GM19467 (cell line): ENCODE data around the gene KLK12.
"Not testable (repeated sequence)": the region's sequence is repeated elsewhere in the genome, so short reads cannot be mapped to it uniquely, and the experiment has no call there.

Source experiments
- ATAC-seq: cut with Tn5 transposase; IDR thresholded peaks from one replicate; pipeline ENCODE4 v1.9.1; 2021; ENCODE audit warnings: mild to moderate bottlenecking, moderate library complexity; ENCODE audit not compliant: unreplicated experiment

KLK12 gene

DNA sequence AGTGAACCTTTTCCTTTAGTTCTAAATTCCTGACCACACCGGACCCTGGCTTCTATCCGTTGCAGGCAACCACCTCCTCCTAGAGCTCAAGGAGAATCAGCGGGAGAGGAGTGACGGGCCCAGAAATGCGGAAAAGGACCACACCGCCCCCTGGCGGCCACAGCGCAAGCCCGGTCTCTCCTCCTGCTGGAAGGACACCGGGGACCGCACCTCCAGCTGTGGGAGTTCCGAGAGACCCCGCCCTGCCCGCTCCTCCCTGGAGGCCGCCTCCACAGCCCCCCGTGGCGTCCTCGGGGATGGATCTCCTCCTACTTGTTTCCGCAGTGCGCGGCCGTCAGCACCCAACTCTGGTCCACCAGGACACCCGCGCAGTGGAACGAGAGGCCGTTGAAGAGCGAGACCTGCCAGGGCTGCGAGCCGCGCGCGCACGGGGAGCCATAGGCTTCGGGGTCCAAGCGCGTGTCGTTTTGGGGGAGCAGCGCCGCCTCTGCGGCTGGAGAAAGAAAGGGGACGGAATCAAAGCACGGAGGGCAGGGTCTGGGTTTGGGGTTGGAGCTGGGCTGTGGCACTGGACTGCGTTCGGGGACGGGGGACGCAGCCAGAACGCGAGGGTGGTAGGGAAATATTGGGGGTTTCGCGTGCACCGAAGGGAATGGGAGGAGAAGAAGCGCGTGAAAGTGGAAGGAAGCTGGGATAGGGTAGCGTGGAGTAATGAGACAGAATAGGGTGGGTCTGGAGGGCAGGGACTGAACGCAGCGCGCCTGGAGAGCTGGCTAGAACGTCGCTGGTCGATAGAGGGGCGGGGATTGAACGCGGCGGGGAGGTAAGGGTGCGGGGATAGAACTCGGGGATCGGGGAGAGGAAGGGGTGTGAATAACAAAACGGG lies 17.8 kb downstream of the KLK12 start:
- ATAC-seq = no peak

GRCh38 chr19:51015691-51016267 lies 19.0 kb downstream of the KLK12 start:
- no peak for ATAC-seq

GRCh38 chr19:51014242-51014641 lies 20.6 kb downstream of the KLK12 start:
- ATAC-seq = no peak

GRCh38 chr19:51012661-51013190 lies 22.1 kb downstream of the KLK12 start:
- ATAC-seq = no peak

- no peak for ATAC-seq
Measured at GRCh38 chr19:51010066-51010795, 24.6 kb downstream of the KLK12 start.

DNA sequence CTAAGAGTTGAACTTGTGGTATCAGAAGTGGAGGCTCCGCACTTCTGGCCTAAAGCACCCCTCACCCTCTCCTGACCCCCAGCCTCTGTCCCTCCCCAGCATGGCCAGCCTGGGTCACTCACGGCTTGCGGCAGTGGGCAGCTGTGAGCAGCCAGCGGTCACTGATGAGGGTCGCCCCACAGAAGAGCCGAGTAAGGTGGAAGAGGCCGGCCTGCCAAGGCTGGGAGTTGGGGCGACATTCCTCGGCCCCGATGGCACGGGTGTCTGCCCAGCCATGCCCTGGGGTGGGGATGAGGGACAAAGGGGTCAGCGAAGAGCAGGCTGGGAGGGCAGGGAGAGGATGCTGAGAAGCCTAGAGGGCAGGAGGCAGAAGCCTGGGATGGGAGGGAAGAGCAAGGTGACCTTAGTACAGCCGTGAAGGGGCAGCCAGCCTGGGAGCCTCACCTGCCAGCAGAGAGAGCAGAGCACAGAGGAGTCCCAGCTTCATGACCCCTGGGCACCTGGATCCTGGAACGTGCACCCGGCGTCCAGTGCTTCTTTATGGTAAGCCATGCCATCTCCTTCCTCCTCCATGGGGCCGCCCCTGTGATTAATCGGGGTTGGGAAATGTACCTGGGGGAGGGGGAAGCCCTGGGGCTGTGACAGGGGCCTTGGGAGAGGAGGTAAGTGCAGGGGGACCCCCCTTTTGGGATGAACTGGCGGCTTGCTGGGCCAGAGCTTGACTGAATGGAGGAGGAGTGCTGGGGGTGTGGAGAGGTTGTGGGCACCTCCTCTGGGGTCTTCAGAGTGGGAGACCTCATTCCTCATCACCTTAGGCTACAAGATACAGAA lies 25.5 kb downstream of the KLK12 start:
- no peak for ATAC-seq

DNA sequence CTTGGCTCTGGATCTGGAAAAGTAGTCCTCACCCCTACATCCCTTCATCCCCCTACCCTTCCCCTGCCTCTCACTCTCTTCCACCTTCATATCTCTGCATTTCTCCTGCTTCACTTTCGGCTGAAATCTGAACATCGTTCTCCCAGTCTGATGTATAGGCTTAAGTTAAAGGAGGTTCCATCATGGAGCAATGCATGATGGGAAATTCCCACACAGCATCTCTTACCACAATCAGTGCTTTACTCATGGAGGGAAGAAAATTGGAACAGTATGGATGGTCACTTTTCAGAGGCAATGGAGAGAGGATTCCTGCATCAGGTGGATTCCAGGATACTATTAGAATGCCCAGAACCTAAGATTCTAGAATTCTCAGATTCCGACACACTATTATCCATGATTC lies 27.3 kb downstream of the KLK12 start:
- ATAC-seq = no peak

DNA sequence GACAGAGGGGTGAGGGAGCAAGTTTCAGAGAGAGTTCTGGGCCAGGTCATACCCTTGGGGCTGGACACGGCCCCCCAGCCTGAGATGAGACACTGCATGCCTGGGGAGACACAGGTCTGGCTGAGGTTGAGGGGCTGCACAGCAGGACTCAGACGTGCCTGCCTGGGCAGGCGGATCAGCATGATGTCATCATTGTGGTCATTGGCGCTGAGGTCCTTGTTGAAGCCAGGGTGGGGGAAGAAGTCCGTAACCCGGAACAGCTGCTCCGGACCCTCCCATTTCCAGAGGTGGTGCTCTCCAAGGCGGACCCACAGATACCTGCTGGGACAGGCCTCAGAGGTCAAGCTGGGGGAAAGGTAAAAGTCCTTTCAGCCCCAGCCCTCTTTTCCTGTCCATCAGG lies 28.4 kb downstream of the KLK12 start:
- ATAC-seq = no peak

DNA sequence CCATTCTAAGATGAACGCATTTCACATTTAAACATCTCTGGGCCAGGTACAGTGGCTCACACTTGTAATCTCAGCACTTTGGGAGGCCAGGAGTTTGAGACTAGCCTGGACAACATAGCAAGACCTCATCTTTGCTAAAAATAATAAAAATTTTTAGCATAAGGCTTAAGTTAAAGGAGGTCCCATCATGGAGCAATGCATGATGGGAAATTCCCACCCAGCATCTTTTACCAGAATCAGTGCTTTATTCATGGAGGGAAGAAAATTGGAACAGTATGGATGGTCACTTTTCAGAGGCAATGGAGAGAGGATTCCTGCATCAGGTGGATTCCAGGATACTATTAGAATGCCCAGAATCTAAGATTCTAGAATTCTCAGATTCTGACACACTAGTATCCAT lies 29.6 kb downstream of the KLK12 start:
- no peak for ATAC-seq

DNA sequence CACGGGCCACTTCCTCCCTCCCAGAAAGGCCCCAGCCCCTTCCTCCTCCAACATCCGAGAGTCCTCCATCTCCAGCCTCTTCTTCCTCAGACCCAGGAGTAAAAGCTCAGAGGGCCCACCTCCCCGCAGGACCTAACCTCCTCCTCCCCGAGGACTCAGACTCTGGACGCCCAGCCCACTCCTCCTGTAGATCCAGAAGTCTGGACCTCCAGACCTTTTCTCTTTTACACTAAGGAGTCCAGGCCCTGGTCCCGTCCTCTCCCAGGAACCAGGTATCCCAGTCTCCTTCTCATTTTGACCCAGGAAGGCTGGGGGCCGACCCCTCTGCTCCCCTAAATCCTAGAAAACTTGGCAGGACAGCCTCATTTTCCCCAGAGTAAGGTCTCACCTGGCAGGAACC lies 31.5 kb downstream of the KLK12 start:
- ATAC-seq = no peak

DNA sequence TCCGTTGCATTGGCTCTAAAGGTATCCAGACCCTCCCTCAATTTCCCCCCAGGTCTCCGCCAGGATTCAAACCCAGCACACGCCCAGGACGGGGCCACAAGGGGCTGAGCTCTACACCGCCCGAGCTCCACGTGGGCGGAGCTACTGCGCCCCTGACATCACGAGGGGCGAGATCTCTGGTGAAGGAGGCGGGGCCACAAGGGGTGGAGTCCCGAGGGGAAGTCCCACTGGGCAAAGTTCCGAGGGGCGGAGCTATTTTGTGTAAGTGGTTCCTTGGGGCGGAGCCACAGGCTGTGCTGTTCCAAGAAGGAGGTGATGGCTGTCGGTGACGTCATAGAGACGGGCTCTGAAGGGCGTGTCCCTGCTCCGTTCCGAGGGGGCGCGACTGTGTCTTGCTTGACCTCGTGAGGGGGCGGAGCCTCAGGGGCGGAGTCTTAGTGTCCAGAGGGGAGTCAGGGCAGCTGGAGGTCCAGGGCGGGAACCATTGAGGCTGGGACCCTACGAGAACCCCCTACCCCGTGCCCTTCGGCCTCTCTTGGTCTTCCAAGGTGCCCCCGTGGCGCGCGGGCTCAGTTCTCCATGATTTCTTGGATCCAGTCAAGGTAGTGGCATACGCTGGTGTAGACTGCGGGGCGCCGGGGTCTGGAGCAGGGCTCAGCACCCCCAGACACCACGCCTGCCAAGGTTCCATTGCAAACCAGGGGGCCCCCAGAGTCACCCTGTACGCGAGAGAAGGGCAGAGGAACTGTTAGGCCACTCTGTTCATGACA lies 32.1 kb downstream of the KLK12 start:
- no peak for ATAC-seq

- no peak for ATAC-seq
Measured at GRCh38 chr19:51002089-51002532, 32.7 kb downstream of the KLK12 start.

DNA sequence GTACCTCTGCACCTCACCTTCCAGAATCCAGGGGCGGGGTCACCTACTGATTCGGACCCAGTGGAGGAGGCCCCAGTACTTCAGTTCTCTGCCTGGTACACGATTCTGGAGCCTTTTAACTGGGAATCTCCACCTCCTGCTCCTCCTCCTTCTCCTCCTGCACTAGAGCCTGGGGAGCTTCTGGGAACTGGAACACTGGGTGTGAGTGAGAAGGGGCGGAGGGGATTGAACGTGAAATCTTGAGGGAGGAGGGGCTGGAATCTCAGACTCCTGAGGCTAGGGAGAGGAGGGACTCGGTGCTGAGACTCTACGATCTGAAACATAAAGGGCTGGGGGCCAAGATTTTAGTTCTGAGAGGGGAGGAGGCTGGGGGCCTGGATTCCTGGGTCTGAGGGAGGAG lies 33.3 kb downstream of the KLK12 start, which contains the start of gene KLK8:
KLK8 (minus strand) TSS at position 90 of the 400 bp plus-strand sequence. CDS start 437 bp downstream, outside the sequence.
- no peak for ATAC-seq

GRCh38 chr19:51000981-51001380 lies 33.8 kb downstream of the KLK12 start:
- no peak for ATAC-seq

DNA sequence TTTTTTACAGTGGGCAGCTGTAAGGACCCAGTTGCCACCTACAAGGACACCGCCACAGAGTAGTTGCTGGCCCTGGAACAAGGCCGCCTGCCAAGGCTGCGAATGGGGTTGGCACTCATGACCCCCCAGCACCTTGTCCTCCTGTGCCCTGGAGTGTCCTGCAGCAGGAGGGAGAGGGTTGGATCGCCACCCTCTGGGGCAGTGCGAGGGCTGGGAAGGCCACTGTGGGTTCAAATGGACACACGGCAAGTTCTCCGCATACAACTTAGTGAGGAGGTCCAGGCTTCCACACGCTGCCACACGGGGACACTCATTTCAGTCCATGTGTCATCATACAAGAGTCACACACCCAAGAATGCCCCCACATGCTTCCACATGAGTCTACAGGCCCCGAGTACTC lies 34.4 kb downstream of the KLK12 start:
- ATAC-seq = no peak

DNA sequence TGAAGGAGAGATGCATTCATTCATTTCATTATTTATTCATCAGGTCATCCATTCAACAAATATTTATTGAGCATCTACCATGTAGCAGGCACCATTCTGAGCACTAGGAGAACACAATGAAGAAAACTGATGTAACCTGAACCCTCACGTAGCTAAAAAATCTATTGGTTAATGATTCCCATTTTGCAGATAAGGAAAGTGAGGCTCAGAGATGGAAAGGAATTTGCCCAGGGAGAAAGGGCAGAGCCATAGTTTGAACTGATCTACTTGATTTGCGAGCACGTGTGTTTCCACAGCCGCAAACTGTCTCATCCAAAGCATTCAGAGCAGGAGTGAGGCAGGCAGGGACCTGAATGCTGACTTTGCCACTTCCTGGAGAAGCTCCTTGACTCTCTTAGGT lies 36.1 kb downstream of the KLK12 start:
- no peak for ATAC-seq

GRCh38 chr19:50998061-50998460 lies 36.7 kb downstream of the KLK12 start:
- no peak for ATAC-seq

- no peak for ATAC-seq
Measured at GRCh38 chr19:50994129-50994528, 40.7 kb downstream of the KLK12 start.

DNA sequence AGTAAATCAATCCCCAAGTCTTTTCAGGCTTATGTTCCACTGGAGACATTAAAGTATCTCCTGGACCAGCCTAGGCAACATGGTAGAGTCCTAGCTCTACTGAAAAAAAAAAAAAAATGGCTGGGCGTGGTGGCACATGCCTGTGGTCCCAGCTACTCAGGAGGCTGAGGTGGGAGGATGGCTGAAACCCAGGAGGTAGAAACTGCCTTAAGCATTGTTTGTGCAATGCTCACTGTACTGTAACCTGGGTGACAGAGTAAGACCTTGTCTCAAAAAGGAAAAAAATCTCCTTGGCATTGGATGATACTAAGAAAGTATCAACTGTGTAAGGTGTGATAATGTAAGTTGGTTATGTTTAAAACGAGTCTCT lies 42.2 kb downstream of the KLK12 start:
- no peak for ATAC-seq

DNA sequence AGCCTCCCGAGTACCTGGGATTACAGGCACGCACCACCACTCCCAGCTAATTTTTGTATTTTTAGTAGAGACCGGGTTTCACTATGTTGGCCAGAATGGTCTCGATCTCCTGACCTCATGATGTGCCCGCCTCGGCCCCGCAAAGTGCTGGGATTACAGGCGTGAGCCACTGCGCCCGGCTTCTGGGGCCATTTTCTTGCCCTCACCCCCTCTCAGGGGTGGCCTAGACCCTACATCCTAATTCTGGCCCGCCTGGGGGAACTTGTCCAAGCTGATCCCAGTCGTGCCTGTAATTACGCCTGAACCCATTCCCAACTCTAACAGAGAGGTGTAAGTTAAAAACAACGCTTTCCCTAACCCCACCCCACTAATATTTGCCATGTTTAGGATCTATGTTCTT lies 50.4 kb downstream of the KLK12 start:
- not testable (repeated sequence) for ATAC-seq
